ENCODE measurements around the gene SLC27A4.

SLC27A4 gene

DNA sequence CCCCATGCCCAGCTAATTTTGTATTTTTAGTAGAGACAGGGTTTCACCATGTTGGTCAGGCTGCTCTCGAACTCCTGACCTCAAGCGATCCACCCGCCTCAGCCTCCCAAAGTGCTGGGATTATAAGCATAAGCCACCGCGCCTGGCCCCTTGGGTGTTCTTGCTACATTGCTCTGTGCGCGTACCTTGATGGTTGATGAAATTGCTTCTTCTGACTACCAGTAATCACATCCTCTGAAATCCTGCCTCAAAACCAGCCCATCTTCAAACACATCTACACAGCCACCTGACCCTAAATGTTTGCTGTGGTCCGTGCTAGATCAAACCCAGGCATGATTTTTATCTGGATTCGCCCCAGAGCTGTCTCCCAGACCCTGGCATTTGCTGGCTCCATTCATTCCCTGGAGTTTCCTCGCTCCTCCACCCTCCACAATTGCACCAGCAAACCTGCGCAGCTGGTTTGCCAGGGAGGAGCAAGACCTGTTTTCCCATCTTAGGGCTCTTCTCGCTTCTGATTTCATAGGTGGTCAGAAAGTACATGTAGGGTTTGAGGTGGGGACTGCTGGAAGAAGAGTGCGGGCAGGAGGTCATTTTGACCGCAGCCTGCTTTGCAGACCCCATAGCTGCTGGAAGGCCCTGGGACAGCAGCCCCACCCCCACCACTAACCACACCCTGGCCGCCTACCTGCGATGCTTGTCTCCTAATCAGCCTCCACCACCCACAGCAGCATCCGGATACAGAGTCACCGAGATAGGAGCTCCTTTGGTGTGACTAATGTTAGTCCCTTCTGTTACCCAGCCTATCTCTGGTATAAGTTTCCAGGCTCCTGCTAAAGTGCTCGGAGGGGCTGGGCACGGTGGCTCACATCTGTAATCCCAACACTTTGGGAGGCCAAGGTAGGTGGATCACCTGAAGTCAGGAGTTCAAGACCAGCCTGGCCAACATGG lies 41.5 kb upstream of the SLC27A4 start:
- no peak for DNase-seq (ENCODE audit: extremely low read depth, low read depth)
- TF ChIP-seq, protein P1, sequence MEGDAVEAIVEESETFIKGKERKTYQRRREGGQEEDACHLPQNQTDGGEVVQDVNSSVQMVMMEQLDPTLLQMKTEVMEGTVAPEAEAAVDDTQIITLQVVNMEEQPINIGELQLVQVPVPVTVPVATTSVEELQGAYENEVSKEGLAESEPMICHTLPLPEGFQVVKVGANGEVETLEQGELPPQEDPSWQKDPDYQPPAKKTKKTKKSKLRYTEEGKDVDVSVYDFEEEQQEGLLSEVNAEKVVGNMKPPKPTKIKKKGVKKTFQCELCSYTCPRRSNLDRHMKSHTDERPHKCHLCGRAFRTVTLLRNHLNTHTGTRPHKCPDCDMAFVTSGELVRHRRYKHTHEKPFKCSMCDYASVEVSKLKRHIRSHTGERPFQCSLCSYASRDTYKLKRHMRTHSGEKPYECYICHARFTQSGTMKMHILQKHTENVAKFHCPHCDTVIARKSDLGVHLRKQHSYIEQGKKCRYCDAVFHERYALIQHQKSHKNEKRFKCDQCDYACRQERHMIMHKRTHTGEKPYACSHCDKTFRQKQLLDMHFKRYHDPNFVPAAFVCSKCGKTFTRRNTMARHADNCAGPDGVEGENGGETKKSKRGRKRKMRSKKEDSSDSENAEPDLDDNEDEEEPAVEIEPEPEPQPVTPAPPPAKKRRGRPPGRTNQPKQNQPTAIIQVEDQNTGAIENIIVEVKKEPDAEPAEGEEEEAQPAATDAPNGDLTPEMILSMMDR (IDR thresholded peaks at IDR 0.05; ENCODE audit: low read depth, low read length, missing control alignments), result no peak
- H3K4me3 ChIP-seq (replicated peaks; ENCODE audit: low read depth, low read length), result no peak overlapping the region

DNA sequence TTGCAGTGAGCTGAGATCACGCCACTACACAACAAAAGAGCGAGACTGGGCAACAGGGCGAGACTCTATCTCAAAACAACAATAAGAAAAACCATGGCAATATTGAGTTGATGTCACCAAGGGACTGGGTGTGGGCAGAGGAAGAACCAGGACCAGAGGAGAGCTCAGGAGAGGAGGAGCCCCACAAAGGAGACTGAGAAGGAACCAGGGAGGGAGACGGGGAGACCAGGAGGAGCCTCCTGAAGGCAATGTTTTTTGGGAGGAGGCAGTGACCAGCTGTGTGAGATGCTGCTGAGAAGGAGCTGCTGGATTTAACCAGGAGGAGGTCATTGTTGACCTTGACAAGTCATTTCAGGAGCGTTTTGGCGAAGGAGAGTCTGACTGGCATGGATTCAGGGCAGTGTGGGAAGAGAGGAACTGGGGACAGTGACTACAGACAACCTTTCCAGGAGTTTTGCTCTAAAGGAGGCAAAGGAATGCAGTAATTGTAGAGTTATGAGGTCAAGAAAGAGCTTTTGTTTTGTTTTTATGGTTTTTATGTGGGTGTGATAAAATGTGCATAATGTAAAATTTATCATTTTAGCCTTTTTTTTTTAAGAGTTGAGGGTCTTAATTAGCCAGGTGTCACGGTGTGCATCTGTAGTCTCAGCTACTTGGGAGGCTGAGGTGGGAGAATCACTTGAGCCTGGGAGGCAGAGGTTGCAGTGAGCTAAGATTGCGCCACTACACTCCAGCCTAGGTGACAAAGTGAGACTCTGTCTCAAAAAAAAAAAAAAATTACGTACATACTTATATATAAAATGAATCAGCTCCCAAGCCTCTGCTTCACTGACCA lies 36.0 kb upstream of the SLC27A4 start:
- DNase-seq (ENCODE audit: extremely low read depth, low read depth), result no peak
- H3K4me3 ChIP-seq (replicated peaks; ENCODE audit: low read depth, low read length), result no peak overlapping the region
- TF ChIP-seq, protein P1 (IDR thresholded peaks at IDR 0.05; ENCODE audit: low read depth, low read length, missing control alignments), result no peak

- TF ChIP-seq, protein P1 (IDR thresholded peaks at IDR 0.05; ENCODE audit: low read depth, low read length, missing control alignments), result no peak
- H3K4me3 ChIP-seq (replicated peaks; ENCODE audit: low read depth, low read length), result no peak overlapping the region
- DNase-seq (ENCODE audit: extremely low read depth, low read depth), result no peak
Observed at GRCh38 chr9:128304971-128305288, 35.4 kb upstream of the SLC27A4 start.

GRCh38 chr9:128309551-128309950 lies 30.8 kb upstream of the SLC27A4 start:
- TF ChIP-seq, protein P1 (IDR thresholded peaks at IDR 0.05; ENCODE audit: low read depth, low read length, missing control alignments), result no peak
- no peak overlapping the region for H3K4me3 ChIP-seq (replicated peaks; ENCODE audit: low read depth, low read length)

DNA sequence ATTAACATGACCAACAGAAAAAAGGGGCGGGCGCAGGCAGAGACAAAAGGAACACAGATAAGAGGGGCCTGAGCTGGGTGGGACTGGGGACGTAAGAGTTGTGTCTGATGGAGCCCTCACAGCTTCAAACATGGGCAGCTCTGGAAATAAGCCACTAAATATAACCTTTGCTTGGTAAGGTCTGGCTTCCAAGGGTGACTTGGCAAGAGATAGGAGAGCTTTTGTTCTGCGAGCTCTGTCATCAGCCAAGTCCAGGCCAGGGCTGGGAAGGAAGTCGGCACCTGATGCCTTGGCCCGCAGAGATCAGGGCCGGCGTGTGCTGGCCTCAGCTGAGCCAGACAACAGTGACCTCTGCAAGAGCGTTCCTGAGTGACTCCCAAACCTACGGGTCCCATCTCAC lies 29.9 kb upstream of the SLC27A4 start:
- no peak for DNase-seq (ENCODE audit: extremely low read depth, low read depth)
- TF ChIP-seq, protein P1 (IDR thresholded peaks at IDR 0.05; ENCODE audit: low read depth, low read length, missing control alignments), result no peak
- no peak overlapping the region for H3K4me3 ChIP-seq (replicated peaks; ENCODE audit: low read depth, low read length)

More at GRCh38 chr9:128309551-128309950, 30.8 kb upstream of the SLC27A4 start:
- no peak for DNase-seq (ENCODE audit: extremely low read depth, low read depth)

- TF ChIP-seq, protein P1 (IDR thresholded peaks at IDR 0.05; ENCODE audit: low read depth, low read length, missing control alignments), result no peak
- no peak overlapping the region for H3K4me3 ChIP-seq (replicated peaks; ENCODE audit: low read depth, low read length)
- DNase-seq (ENCODE audit: extremely low read depth, low read depth), result no peak
Observed at GRCh38 chr9:128314697-128315096, 25.6 kb upstream of the SLC27A4 start.
